ENCODE results near the gene RGS6. TPM values are rescaled to one million over a fixed set of nuclear protein-coding genes. Genes with fewer than 3 reads are reported as not detected.

RGS6 gene
- total RNA-seq, 6 donors from 2014 or later: 0.83 to 12.9 (median 2.2) TPM; not detected in 1

GRCh38 chr14:72172049-72172448 lies 239.8 kb downstream of the RGS6 start:
- Histone ChIP-seq H3K27ac (no peak overlapping the region), H3K27me3 (no peaks in the 10 kb centered on the region), H3K36me3 (no peaks in the 10 kb centered on the region), H3K9me3 (no peaks in the 10 kb centered on the region), H3K4me3 (no peak overlapping the region), H3K4me1 (no peaks in the 10 kb centered on the region)
- ATAC-seq (ENCODE audit: low FRiP score in 2 of 2): no peak
- no peak for DNase-seq
- no peak for TF ChIP-seq POLR2A (IDR thresholded peaks at IDR 0.05)
- no peak for TF ChIP-seq EP300 (IDR thresholded peaks at IDR 0.05)
- no peak for TF ChIP-seq POLR2AphosphoS5 (IDR thresholded peaks at IDR 0.05)
- TF ChIP-seq, protein P1, sequence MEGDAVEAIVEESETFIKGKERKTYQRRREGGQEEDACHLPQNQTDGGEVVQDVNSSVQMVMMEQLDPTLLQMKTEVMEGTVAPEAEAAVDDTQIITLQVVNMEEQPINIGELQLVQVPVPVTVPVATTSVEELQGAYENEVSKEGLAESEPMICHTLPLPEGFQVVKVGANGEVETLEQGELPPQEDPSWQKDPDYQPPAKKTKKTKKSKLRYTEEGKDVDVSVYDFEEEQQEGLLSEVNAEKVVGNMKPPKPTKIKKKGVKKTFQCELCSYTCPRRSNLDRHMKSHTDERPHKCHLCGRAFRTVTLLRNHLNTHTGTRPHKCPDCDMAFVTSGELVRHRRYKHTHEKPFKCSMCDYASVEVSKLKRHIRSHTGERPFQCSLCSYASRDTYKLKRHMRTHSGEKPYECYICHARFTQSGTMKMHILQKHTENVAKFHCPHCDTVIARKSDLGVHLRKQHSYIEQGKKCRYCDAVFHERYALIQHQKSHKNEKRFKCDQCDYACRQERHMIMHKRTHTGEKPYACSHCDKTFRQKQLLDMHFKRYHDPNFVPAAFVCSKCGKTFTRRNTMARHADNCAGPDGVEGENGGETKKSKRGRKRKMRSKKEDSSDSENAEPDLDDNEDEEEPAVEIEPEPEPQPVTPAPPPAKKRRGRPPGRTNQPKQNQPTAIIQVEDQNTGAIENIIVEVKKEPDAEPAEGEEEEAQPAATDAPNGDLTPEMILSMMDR (IDR thresholded peaks at IDR 0.05): no peak
- 83 to 92% methylated on average over 5 of the region's 5 CpGs for WGBS, 2 donors

GRCh38 chr14:72172597-72172996 lies 240.4 kb downstream of the RGS6 start:
- H3K27me3 ChIP-seq: no peaks in the 10 kb centered on the region
- H3K4me3 ChIP-seq: no peak overlapping the region
- ATAC-seq (ENCODE audit: low FRiP score in 2 of 2) (no peak), DNase-seq (no peak)
- H3K36me3 ChIP-seq: no peaks in the 10 kb centered on the region
- no peak overlapping the region for H3K27ac ChIP-seq
- H3K4me1 ChIP-seq: no peaks in the 10 kb centered on the region
- 63 to 69% methylated on average over 3 of the region's 3 CpGs for WGBS, 2 donors
- H3K9me3 ChIP-seq: no peaks in the 10 kb centered on the region
- TF ChIP-seq POLR2A (IDR thresholded peaks at IDR 0.05) (no peak), EP300 (IDR thresholded peaks at IDR 0.05) (no peak), POLR2AphosphoS5 (IDR thresholded peaks at IDR 0.05) (no peak)
- TF ChIP-seq, protein P1 (IDR thresholded peaks at IDR 0.05): no peak

DNA sequence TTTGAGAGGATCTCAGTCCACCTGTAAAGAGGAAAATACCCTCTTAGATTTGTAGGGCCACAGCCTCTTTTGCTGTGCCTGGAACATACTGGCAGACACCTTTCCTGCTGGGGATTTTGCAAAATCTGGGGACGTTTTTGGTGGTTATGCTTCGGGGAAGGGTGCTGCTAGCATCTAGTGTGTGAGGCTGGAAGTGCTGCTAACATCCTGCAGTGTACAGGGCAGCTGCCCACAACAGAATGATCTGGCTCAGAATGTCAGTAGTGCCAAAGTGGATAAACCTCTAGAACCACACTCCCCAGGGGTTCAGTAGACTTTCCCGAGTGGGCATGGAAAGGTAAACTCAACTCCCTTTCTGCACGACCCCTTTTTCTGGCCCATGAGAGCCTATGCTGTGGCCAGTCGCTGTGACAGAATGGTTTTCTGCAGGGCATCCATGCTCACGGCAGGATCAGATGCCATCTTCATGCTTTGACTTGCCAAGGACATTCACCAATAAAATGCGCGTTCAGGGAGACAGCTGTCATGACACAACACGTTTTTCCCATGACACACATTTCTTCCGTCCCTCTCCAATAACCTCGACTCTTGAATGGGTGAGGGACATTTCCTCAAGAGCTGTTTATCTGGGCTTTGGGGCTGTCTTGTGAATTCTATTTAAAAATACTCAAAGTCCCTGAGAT lies 240.9 kb downstream of the RGS6 start:
- TF ChIP-seq POLR2A (IDR thresholded peaks at IDR 0.05) (no peak), POLR2AphosphoS5 (IDR thresholded peaks at IDR 0.05) (no peak), EP300 (IDR thresholded peaks at IDR 0.05) (no peak)
- TF ChIP-seq, protein P1 (IDR thresholded peaks at IDR 0.05): no peak
- ATAC-seq (ENCODE audit: low FRiP score in 2 of 2): no peak
- Histone ChIP-seq H3K27ac (no peak overlapping the region), H3K36me3 (no peaks in the 10 kb centered on the region), H3K4me1 (no peaks in the 10 kb centered on the region), H3K4me3 (no peak overlapping the region), H3K9me3 (no peaks in the 10 kb centered on the region), H3K27me3 (no peaks in the 10 kb centered on the region)
- no peak for DNase-seq
- WGBS, 2 donors: 74 to 83% methylated on average over 11 of the region's 11 CpGs

DNA sequence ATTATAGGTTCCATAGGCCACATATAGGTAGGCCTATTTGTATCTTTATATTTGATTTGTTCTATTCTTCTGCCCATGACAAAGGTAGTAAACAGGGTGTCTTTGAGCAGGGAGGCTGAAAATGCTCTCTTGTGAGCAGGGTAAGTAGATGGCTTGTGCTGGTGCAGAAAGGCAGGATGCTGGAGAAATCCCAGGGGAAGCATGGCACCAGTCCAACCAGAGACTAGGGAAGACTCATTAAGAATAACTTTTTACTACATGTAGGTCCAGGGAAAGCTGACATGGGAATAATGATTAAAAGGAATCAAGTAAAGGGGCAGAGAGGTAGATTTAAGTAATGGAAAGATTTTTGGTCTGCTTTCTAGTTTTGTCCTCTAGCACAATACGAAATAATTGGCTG lies 245.0 kb downstream of the RGS6 start:
- DNase-seq: no peak
- no peaks in the 10 kb centered on the region for H3K36me3 ChIP-seq
- H3K27me3 ChIP-seq: no peaks in the 10 kb centered on the region
- H3K9me3 ChIP-seq: no peaks in the 10 kb centered on the region
- no peak overlapping the region for H3K4me3 ChIP-seq
- no peak overlapping the region for H3K27ac ChIP-seq
- TF ChIP-seq POLR2A (IDR thresholded peaks at IDR 0.05) (no peak), POLR2AphosphoS5 (IDR thresholded peaks at IDR 0.05) (no peak), EP300 (IDR thresholded peaks at IDR 0.05) (no peak)
- no peaks in the 10 kb centered on the region for H3K4me1 ChIP-seq
- ATAC-seq (ENCODE audit: low FRiP score in 2 of 2): no peak
- WGBS, 2 donors: 86 to 88% methylated on average over 1 of the region's 1 CpG

- Histone ChIP-seq H3K9me3 (no peaks in the 10 kb centered on the region), H3K4me3 (no peak overlapping the region), H3K36me3 (no peaks in the 10 kb centered on the region), H3K27me3 (no peaks in the 10 kb centered on the region), H3K4me1 (no peaks in the 10 kb centered on the region), H3K27ac (no peak overlapping the region)
- ATAC-seq (ENCODE audit: low FRiP score in 2 of 2) (no peak), DNase-seq (no peak)
- TF ChIP-seq POLR2A (IDR thresholded peaks at IDR 0.05) (no peak), EP300 (IDR thresholded peaks at IDR 0.05) (no peak), POLR2AphosphoS5 (IDR thresholded peaks at IDR 0.05) (no peak)
- TF ChIP-seq, protein P1 (IDR thresholded peaks at IDR 0.05): no peak
- WGBS, 2 donors: 59 to 62% methylated on average over 3 of the region's 3 CpGs
Measured at GRCh38 chr14:72178517-72178916, 246.3 kb downstream of the RGS6 start.
